NCI-H345 (cell line): ENCODE measurements around the gene SRP9.
"Not testable (repeated sequence)": the region's sequence is repeated elsewhere in the genome, so short reads cannot be mapped to it uniquely, and the experiment has no call there.

Experiments used
- DNase-seq: peaks from one replicate; lab custom pipeline; 2025; lab: John Stamatoyannopoulos, UW

Gene SRP9

GRCh38 chr1:225755671-225756319 lies 21.8 kb upstream of the SRP9 start:
- no peak for DNase-seq

GRCh38 chr1:225757927-225758656 lies 19.5 kb upstream of the SRP9 start:
- no peak for DNase-seq

- DNase-seq: not testable (repeated sequence)
Measured at GRCh38 chr1:225759972-225760371, 17.7 kb upstream of the SRP9 start.

- no peak for DNase-seq
Measured at GRCh38 chr1:225760531-225760930, 17.1 kb upstream of the SRP9 start.

DNA sequence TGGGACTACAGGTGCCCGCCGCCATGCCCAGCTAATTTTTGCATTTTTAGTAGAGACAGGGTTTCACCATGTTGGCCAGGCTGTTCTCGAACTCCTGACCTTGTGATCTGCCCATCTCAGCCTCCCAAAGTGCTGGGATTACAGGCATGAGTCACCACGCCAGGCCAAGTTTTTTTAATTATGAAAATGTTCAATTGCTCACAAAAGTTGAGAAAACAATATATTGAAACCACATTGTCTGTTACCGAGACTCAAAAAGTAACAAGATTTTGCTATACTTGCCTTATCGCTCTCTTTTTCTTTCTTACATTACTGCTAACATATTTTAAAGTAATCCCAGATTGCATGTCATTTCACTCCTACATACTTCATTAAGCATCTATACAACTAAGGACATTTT lies 16.2 kb upstream of the SRP9 start:
- not testable (repeated sequence) for DNase-seq

DNA sequence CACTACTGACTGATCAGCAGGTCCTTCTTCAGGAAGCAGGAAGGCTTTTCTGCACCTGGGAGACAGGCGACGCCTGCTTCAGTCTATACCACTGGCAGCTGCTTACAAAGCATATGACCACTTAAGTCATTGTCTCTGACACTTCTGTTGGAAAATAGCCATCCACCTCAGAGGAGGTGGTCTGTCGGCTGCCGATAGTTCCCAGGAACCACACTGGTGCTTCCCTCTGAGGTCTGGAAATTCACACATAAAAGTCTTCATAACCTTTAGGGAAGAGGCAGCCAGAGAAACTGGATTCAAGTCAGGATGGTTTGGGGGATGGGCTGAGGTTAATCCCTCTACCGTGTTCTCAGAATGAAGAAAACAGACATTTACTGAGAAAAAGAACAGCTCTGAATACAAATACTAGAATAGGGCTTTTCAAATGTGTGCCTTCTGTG lies 15.6 kb upstream of the SRP9 start:
- DNase-seq: peak; percentile 49

DNA sequence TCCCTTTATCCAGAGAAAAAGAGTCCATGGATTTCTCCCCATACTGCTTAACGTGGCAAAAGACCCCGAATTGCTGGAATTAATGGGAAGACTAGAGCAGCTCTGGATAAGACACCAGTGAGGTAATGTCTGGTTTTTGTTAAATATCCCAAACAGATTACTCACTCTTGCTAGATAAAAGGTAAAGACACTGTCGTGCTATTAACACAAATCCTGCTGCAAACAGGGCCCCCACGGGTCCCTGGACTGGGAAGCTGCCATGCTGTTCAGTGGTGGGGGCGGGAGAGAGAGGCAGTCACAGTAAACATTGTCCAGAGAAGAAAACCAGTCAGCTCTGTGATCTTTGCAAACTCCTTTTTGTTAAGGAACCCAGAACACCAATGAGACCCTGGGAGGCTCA lies 15.2 kb upstream of the SRP9 start:
- DNase-seq: no peak

GRCh38 chr1:225763716-225764548 lies 13.7 kb upstream of the SRP9 start:
- DNase-seq: no peak

DNA sequence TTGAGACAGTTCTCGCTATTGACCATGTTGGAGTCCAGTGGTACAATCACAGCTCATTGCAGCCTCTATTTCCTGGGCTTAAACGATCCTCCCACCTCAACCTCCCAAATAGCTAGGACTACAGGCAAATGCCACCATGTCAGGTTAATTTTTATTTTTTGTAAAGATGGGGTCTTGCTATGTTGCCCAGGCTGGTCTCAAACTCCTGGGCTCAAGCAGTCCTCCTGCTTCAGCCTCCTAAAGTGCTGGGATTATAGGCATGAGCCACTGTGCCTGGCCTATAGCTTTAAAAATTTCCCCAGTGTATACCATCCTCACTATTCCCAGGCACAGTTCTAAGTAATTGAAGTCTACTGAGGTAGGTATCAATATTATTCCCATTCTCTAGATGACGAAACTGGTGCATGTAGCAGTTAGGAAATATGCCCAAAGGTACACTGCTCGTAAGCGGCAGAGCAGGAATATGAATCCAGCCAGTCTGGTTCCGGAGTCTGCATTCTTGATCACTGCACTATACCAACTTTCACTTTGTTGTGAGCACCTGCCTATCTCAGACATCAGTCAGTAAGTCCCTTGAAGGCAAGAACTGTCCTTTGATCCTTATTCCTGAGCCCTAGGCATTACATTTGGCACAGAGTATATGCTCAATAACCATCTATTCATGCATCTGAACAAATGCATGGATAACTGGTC lies 11.5 kb upstream of the SRP9 start:
- no peak for DNase-seq

GRCh38 chr1:225766967-225767633 lies 10.5 kb upstream of the SRP9 start:
- DNase-seq: no peak

- DNase-seq: no peak
Measured at GRCh38 chr1:225767634-225768540, 9.7 kb upstream of the SRP9 start.

GRCh38 chr1:225768662-225769426 lies 8.8 kb upstream of the SRP9 start:
- DNase-seq: no peak

GRCh38 chr1:225769687-225770086 lies 7.9 kb upstream of the SRP9 start:
- no peak for DNase-seq

DNA sequence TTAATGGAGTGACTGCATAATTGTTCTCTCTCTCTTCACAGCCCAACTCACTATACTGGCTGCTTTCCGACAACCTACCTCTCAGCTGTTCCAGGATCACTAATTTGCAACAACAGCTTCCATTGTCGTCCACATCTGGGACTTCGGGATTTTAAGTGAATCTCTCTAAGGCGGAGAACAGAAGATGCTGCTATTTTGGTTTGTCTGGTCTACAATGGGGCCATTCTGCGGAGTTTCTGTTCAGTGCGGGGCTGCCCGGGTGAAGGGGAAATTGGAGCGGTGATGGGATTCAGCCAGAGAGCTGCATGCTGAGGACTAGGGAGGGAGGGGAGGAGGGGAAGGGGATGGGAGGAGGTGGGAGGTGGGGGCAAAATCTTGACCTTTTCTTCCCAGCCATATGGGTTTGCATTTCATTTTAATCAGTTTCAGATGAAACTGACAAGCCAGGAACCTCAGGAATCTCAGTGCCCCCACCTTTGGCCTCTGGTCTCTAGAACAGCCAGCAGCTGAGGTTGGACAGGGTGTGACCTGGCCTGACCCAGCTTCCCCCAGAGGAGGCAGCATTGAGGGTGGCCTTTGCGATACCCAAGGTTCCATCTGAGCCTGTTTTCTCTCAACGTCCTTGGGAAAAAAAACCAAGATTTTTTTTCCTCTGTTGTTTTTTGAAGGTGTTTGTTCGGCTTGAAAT lies 6.9 kb upstream of the SRP9 start:
- no peak for DNase-seq

DNA sequence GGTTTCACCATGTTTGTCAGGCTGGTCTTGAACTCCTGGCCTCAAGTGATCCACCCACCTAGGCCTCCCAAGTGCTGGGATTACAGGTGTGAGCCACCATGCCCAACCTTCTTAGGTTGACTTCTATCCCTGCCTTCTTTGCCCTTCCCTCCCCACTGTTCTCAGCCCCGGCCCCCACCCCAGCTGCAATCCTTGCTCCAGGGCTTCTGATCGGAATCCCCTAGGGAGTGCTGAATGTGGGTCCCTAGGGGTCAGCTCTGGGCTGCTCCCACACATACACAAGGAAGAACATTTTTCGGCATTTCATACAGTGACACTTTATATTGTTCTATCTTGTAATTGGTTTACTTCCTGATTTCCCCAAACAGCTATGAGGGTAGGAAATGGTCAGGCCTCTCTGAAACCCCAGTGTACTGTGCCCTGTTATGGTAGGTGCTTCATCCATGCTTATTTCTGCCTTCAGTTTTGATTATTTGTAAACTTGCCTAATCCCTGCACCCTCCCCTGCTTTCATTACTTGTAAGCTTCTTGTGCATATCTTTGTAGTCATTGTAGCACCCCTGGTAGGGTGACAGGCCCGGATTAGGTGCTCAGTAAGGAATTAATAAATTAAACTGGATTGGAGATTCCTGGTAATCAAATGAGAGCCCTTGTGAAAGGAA lies 5.8 kb upstream of the SRP9 start:
- no peak for DNase-seq

DNA sequence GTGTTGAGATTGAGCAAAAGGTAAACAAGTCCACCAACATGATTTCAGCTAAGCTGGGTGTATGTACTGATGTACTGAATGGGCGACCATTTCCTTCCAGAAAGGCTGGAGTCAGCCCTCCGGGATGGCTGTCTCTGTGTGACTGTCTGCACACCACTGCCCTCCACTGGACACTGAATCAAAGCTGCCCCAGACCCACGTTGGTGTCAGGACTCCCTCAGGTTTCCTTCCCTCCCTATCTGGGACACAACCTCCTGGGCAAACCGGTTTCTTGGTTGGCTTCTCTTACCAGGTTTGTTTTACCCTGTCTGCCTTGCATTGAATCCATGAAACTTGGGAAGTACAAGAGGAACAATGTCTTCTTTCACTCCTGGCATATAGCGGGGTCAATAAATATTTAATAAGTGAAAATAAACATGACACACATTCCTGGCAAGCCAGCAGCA lies 5.3 kb upstream of the SRP9 start:
- peak; percentile 81 for DNase-seq

DNA sequence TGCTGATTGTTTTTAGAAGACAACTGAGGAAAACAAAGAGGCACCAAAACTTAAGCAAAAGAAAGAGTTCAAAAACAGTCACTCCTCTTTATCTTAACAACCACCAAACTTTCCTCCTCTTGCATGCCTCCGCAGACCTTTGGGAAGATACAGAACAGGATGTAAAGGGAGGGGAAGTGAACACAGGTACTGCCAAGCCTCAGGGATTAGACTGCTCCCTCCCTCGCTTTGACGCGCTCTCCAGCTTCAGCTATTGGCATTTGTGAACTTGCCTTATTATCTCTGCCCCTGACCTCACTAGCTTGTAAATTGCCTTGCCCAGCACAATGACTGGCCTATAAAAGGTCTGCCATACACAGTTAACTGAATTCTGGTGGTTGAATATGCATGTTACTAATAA lies 4.8 kb upstream of the SRP9 start:
- DNase-seq: no peak

DNA sequence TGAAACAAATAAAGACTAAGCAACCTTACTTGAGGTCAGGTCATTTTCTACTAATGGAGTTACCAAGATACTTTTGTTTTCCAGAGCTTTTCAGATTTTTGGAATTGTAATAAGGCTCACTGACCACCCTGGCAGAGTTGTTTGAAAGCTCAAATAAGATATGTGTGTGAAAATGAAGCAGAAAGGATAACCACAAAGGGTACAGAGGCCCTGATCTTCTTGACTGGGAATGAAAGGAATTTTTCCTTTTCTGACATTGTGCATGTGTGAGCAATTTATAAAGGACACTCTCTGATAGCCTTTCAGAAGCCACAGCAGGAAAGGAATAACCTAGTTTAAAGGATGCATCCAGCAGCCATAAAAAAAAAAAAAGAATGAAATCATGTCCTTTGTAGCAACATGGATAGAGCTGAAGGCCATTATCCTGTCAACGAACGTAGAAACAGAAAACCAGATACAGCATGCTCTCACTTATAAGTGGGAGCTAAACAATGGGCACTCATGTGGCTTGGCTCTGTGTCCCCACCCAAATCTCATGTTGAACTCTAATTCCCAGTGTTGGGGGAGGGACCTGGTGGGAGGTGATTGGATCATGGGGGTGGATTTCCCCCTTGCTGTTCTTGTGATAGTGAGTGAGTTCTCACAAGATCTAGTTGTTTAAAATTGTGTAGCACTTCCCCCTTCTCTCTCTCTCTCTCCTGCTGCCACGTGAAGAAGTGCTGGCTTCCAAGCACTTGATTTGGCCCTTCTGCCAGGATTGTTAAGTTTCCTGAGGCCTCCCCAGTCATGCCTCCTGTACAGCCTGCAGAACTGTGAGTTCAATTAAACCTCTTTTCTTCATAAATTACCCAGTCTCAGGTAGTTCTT lies 3.1 kb upstream of the SRP9 start:
- DNase-seq: no peak
